D341Med (cell line): ENCODE data around the gene DCAF12.
"Not testable (repeated sequence)": the region's sequence is repeated elsewhere in the genome, so short reads cannot be mapped to it uniquely, and the experiment has no call there.

Experiments used
- DNase-seq: peaks from one replicate; pipeline ENCODE4 v3.0.0; 2012; ENCODE audit warnings: low spot score

Gene DCAF12

GRCh38 chr9:34069831-34070230, 56.7 kb downstream of the DCAF12 start:
- no peak for DNase-seq

- DNase-seq = no peak
Measured at GRCh38 chr9:34065541-34065940, 61.0 kb downstream of the DCAF12 start.

DNA sequence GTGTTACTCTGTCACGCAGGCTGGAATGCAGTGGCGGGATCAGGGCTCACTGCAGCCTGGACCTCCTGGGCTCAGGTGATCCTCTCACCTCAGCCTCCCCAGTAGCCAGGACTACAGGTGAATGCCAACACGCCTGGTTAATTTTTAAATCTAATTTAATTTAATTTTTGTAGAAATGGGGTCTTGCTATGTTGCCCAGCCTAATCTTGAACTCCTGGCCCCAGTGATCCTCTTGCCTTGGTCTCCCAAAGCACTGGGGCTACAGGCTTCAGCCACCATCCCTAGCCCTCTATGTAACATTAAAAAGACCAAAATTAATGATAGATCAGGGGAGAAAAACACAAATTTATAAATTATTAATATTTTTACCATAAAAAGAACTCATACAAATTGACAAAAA, 66.5 kb downstream of the DCAF12 start:
- DNase-seq = no peak

GRCh38 chr9:34059281-34059680, 67.2 kb downstream of the DCAF12 start:
- no peak for DNase-seq

- no peak for DNase-seq
Measured at GRCh38 chr9:34049630-34050384, 76.7 kb downstream of the DCAF12 start.

GRCh38 chr9:34048727-34049629, 77.5 kb downstream of the DCAF12 start, which contains the start of gene UBAP2:
UBAP2 (minus strand) TSS chr9:34048887; CDS start chr9:34017148, 31,739 bp downstream.
- DNase-seq = peak; percentile 94

GRCh38 chr9:34047864-34048726, 78.4 kb downstream of the DCAF12 start:
- peak; percentile 62 for DNase-seq

DNA sequence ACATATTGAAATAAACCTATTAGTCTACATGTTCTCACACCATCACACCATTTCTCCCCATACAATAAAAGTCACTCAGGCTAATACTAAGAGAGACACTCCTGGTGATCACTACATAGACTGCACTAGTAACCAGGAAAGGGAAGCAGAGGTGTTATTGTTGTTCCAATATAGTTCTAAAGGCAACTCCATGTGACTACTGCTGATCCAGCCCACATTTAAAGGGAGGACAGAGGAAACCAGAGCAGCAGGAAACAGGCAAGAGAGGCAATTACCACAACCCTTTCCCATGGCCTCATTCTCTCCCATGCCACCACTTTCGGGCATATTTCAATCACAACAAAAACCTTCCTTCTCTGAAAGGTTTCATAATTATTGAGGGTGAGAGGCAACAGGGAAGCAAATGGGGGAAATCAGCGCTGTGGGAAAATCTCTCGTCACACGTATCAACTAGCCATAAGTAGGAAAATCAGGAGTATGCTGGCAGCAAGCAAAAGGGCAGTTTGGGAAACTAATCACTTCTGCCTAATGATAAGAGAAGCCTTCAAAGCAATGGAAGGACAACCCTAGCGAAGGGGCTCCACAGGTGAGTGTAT, 79.6 kb downstream of the DCAF12 start:
- no peak for DNase-seq

- no peak for DNase-seq
Measured at GRCh38 chr9:34045903-34046302, 80.6 kb downstream of the DCAF12 start.

- not testable (repeated sequence) for DNase-seq
Measured at GRCh38 chr9:34042074-34042473, 84.4 kb downstream of the DCAF12 start.

DNA sequence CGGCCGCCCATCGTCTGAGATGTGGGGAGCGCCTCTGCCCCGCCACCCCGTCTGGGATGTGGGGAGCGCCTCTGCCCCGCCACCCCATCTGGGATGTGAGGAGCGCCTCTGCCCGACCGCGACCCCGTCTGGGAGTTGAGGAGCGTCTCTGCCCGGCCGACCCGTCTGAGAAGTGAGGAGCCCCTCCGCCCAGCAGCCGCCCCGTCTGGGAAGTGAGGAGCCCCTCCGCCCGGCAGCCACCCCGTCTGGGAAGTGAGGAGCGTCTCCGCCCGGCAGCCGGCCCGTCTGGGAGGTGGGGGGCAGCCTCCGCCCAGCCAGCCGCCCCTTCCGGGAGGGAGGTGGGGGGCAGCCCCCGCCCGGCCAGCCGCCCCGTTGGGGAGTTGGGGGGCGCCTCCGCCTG, 87.6 kb downstream of the DCAF12 start:
- DNase-seq = not testable (repeated sequence)

DNA sequence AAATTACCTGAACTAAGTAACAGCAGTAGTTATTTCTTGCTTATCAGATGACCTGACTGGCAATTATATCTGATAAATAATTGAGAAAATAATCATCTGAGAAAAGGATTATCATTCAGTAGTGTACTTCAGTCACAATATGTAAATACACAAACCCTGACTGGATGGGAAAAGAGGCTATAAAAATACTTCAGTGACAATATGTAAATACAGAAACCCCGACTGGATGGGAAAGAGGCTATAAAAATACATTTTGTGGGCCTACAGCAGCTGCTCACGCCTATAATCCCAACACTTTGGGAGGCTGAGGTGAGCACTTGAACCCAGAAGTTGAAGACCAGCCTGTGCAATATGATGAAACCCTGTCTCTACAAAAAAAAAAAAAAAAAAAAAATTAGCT, 88.9 kb downstream of the DCAF12 start:
- no peak for DNase-seq

GRCh38 chr9:34036625-34037024, 89.9 kb downstream of the DCAF12 start:
- no peak for DNase-seq
